NCI-H1436 (cell line): ENCODE measurements around the gene RPS6KA5.
"Not testable (repeated sequence)": the region's sequence is repeated elsewhere in the genome, so short reads cannot be mapped to it uniquely, and the experiment has no call there.

Source experiments
- DNase-seq: peaks from one replicate; lab custom pipeline; 2025; lab: John Stamatoyannopoulos, UW

Gene RPS6KA5

GRCh38 chr14:91060351-91061055 is at the start of gene RPS6KA5:
Gene RPS6KA5 (minus strand): TSS chr14:91060641. CDS start chr14:91060434, 207 bp downstream.
- DNase-seq: peak; percentile 100

- DNase-seq: no peak
Measured at GRCh38 chr14:91108941-91109611, 48.6 kb upstream of the RPS6KA5 start.

GRCh38 chr14:91103116-91103515 is 42.7 kb upstream of the RPS6KA5 start:
- no peak for DNase-seq

- no peak for DNase-seq
Measured at GRCh38 chr14:91100102-91100501, 39.7 kb upstream of the RPS6KA5 start.

- no peak for DNase-seq
Measured at GRCh38 chr14:91098591-91098990, 38.1 kb upstream of the RPS6KA5 start.

GRCh38 chr14:91097657-91098056 is 37.2 kb upstream of the RPS6KA5 start:
- DNase-seq: not testable (repeated sequence)

GRCh38 chr14:91095178-91095577 is 34.7 kb upstream of the RPS6KA5 start:
- DNase-seq: no peak

GRCh38 chr14:91094772-91095171 is 34.3 kb upstream of the RPS6KA5 start:
- DNase-seq: no peak

- DNase-seq: not testable (repeated sequence)
Measured at GRCh38 chr14:91093743-91094472, 33.5 kb upstream of the RPS6KA5 start.

GRCh38 chr14:91092073-91092472 is 31.6 kb upstream of the RPS6KA5 start:
- no peak for DNase-seq

- DNase-seq: no peak
Measured at GRCh38 chr14:91090743-91091142, 30.3 kb upstream of the RPS6KA5 start.

- no peak for DNase-seq
Measured at GRCh38 chr14:91089958-91090535, 29.6 kb upstream of the RPS6KA5 start.

GRCh38 chr14:91088585-91089235 is 28.3 kb upstream of the RPS6KA5 start:
- DNase-seq: no peak

- DNase-seq: not testable (repeated sequence)
Measured at GRCh38 chr14:91087470-91087869, 27.0 kb upstream of the RPS6KA5 start.

- no peak for DNase-seq
Measured at GRCh38 chr14:91084516-91084915, 24.1 kb upstream of the RPS6KA5 start.

GRCh38 chr14:91082282-91082681 is 21.8 kb upstream of the RPS6KA5 start:
- no peak for DNase-seq

GRCh38 chr14:91080071-91080470 is 19.6 kb upstream of the RPS6KA5 start:
- DNase-seq: no peak

- no peak for DNase-seq
Measured at GRCh38 chr14:91078095-91078737, 17.8 kb upstream of the RPS6KA5 start.

GRCh38 chr14:91075553-91075952 is 15.1 kb upstream of the RPS6KA5 start:
- DNase-seq: no peak

- no peak for DNase-seq
Measured at GRCh38 chr14:91070572-91070971, 10.1 kb upstream of the RPS6KA5 start.

- no peak for DNase-seq
Measured at GRCh38 chr14:91068642-91069041, 8.2 kb upstream of the RPS6KA5 start.

- no peak for DNase-seq
Measured at GRCh38 chr14:91067186-91067585, 6.7 kb upstream of the RPS6KA5 start.
